D721Med (cell line): ENCODE results near the gene IER5.
A peak's percentile ranks its signal among the peaks of the same experiment; 100 is the strongest.

Experiments
- DNase-seq: peaks from one replicate; pipeline ENCODE4 v3.0.0; 2011; ENCODE audit warnings: low spot score; ENCODE audit not compliant: insufficient read length
- FAIRE-seq: peaks from 2 replicates; lab custom pipeline; 2011; peaks lifted over from hg19 to GRCh38; lab: Jason Lieb, UNC
- TF ChIP-seq, protein P1 (sequence below): IDR thresholded peaks from 2 replicates; pipeline ENCODE4 v1.5.1; 2012; ENCODE audit warnings: mild to moderate bottlenecking, control low read depth; ENCODE audit not compliant: insufficient read depth; ENCODE audit errors: missing control alignments

Gene IER5

DNA sequence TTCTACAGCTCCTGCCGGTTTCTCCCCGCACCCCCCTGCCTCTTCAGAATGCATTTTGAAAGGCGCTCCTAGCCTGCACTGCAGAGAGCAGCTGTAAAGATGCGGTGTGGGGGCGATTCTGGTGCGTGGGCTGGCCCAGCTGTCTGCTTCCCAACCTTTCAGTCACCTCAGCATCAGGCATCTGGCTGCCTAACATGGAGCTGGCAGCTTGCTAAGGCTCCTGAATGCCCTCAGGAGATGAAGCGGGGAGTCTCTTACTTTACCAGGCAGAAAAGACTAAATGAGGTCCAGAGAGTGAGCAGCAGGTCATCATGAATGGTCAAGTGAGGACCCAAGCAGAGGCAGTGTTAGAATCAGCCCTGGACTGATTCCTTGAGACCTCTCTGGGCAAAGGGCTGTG lies 8.7 kb downstream of the IER5 start:
- FAIRE-seq (no peak), DNase-seq (no peak)
- TF ChIP-seq, protein P1, sequence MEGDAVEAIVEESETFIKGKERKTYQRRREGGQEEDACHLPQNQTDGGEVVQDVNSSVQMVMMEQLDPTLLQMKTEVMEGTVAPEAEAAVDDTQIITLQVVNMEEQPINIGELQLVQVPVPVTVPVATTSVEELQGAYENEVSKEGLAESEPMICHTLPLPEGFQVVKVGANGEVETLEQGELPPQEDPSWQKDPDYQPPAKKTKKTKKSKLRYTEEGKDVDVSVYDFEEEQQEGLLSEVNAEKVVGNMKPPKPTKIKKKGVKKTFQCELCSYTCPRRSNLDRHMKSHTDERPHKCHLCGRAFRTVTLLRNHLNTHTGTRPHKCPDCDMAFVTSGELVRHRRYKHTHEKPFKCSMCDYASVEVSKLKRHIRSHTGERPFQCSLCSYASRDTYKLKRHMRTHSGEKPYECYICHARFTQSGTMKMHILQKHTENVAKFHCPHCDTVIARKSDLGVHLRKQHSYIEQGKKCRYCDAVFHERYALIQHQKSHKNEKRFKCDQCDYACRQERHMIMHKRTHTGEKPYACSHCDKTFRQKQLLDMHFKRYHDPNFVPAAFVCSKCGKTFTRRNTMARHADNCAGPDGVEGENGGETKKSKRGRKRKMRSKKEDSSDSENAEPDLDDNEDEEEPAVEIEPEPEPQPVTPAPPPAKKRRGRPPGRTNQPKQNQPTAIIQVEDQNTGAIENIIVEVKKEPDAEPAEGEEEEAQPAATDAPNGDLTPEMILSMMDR: no peak

DNA sequence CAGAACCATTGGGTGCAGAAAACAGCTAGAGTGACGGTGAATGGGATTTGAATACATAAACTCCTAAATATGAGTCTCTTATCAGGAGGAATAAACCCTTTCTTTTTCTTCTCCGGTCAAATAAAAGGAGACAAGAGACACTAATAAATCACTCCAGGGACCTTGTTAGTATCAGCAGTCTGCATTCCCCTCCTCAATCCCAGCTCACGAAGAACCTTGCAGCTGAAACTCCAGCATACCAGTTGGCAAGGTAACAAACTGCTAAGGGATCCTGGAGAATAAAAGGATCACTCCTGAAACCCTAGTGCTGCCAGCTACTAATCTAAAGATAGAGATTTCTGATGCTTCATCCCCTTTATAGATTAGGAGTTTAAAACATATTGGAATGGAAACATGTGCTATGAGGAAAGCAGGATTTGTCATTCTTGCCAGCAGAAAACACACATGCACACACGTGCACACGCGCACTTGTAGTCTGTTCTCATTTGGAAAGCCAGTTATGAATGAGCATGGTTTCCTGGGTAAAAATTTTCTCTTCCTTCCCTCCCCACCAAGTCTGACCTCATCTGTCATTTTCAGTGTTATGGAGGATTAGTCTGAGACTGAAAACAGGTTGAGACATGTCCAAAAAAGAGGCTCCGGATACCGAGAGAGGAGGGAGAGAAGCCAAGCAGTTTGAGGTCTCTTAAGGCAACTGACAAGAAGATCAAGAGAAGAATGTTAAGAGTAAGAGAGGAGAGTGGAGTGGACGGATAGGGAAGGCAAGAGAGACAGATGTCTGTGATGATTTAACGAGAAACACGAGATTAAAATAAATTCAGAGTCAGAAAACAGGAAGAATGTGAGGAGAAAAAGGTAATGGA lies 10.9 kb downstream of the IER5 start:
- TF ChIP-seq, protein P1: no peak
- FAIRE-seq: peak; percentile 75

DNA sequence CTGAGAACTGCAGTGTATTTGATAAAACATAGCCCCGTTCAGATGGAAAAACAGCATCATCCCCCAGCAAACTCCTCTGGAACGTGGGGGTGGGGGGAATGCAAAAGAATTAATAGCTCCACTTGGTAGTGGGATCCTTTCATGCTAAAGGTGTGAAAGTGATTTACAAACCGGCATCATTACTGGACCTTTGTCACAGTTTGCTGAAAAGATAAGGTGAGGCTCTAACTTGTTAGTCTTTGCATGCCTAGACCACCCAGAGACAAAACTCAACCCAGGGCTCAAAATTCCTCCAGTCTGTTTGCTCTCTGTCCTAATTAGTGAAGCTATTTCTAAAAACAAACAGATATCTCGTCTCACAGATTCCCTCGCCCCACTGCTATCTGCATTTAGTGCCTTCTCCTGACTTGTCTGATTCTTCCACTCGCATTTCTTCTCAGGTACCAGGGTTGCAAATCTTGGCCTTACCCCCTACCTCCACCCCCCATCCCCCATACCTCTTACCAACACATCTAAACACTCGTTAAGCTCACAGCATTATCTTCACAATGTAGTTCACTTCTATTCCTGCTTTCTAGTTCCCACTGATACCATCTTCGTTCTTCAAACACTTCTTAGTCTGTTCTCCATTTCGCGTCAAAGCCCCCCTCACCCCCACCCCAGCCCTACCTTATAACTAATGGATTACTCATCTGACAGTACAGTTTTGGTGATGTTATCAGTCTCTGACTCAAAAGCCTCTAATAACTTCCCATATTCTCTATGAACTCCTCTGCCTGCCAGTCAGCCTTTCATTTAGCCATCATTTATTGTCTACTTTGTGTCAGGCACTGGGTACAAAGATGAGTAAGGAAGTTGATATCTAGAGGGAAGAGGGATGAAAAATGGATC lies 11.8 kb downstream of the IER5 start:
- FAIRE-seq (no peak), DNase-seq (no peak)
- TF ChIP-seq, protein P1: no peak

More for the DNA sequence above, 10.9 kb downstream of the IER5 start:
- no peak for DNase-seq

DNA sequence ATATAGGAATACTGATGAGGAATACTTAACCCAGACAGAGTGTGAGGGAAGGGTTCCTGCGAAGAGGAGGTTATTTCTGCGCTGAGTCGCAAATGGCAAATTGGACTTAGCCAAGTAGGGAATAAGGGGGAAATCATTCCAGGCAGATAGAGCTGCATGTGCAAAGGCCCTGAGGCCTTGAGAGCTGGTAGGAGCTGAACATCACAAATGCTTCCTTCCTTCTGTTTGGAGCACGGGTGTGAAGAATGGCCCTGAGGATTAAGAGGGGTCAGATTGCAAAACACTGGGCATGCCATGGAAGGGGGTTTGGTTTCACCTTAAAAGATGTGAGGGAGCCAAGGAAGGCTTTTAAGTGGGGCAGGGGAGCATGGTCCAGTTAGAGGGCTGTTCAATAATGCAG lies 12.4 kb downstream of the IER5 start:
- FAIRE-seq: no peak
- TF ChIP-seq, protein P1: no peak
- DNase-seq: no peak

DNA sequence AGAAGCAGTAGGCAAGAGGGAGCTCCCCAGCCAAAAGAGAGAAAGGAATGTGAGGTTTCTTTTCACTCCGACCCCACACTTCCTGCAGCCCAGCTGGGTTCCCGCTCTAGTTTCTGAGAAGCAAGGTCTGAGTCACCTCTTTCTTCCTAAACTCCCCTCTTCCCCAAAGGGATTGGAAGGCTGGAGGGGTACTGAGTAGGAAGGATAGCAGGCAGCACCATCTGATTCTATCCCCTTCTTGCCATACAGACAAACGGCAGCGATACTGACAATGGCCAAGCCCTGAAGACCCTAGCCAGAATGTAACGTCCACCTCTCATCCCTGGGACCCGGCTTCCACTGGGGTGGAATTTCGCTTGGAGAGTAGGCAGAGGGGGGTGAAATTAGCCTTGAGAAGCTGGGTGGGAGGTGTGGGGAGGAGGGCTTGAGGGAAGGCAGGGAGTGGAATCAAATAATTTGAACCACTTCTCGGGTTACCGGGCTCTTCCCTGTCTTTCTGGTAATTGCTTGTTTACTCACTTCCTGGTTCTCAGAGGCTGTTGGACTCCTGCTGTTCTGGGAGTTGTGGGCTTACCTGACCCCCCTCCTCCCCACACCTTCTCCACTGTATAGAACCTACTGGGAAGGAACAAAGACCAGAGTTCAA lies 13.2 kb downstream of the IER5 start:
- TF ChIP-seq, protein P1: no peak
- no peak for FAIRE-seq
- no peak for DNase-seq

DNA sequence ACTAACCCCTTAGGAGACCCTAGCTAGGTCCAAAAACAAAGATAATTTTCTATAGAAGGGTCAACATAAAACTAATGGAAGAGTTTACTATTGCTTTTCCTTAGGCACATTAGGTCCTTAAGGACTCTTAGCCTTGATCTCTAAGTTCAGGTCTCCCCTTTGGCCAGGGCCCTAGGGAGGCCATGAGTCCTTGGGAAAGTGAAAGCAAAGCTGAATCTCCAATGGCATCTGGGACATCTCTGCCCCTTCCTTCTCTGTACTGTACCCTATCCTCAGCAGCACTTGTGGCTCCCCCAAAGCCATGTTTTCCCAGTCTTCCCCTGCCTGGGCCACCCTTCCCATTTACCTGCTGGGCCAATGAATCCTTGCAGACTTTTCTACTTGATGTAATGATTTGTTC lies 14.3 kb downstream of the IER5 start:
- DNase-seq (no peak), FAIRE-seq (no peak)

More for the DNA sequence above, 14.3 kb downstream of the IER5 start:
- TF ChIP-seq, protein P1: no peak
